Posterior vena cava (tissue), 2 donors: ENCODE data around the gene CCNYL1. TPM values are rescaled to one million over a fixed set of nuclear protein-coding genes. Genes with fewer than 3 reads are reported as not detected.
"Not testable (repeated sequence)": the region's sequence is repeated elsewhere in the genome, so short reads cannot be mapped to it uniquely, and the experiment has no call there.

Experiments
- DNase-seq: peaks from one replicate; pipeline ENCODE4 v3.0.0-alpha.2; 2020; ENCODE audit warnings: low spot score
- intact Hi-C, 2 donors: fragments of 100-400 bp; cut with DNase I; formaldehyde crosslinking; loops; one replicate each; pipeline versions ENCODE4 v1.14.1 to v1.14.2; 2022 to 2023
- total RNA-seq, 2 donors: library from RNA; stranded (reverse); fragmentation: NEBNext Ultra II Directional; extraction: Animal tissue kit (Norgen Biotek cat#: 25700); gene quantifications; one replicate each; pipeline ENCODE4 v1.2.1, GENCODE V29; 2021
- donor health status: DM: yes; HTN: yes; CAD: no.
- donor health status: DM: yes; HTN: yes; CAD: no.

The CCNYL1 gene
- total RNA-seq, 2 donors from 2014 or later, result 17.8 to 34.5 TPM

DNA sequence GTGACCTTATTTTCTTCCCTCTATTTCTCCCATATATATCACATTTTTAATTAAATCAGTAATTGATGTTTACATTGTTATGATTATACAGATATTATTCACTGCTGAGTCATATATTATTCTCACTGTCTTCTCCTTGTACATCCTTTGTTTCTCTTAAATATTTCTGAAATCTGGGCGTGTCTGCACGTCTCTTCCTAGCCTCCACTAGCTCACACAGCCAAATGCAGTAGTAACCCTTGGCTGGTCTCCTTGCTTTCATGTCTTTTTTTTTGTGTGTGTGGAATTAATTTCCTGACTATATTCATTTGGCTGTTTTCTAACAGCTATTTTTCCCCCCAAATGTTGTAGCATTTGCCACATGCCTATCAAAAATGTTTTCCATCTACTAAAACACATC lies 15.8 kb downstream of the CCNYL1 start:
- intact Hi-C loops, result no loop called here

DNA sequence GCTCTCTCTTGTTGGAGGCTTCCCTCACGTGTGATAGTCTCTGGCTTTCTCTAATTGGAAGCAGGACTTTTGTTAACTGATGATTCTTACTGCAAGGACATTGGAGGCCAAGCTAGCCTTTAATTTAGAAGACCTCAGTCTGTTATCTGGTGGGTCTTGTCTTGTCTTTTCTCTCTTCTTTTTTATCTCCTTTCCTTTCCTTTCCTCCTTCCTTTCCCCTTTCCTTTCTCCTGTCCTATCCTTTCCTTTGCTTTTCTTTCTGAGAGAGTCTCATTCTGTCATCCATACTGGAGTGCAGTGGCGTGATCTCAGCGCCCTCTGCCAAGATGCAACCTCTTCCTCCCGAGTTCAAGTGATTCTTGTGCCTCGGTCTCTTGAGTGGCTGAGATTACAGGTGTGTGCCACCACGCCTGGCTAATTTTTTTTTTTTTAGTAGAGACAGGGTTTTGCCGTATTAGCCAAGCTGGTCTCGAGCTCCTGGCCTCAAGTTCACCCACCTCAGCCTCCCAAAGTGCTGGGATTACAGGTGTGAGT lies 18.1 kb downstream of the CCNYL1 start:
- no peak for DNase-seq
- intact Hi-C loops, result no loop called here

More for the DNA sequence above, 15.8 kb downstream of the CCNYL1 start:
- no peak for DNase-seq

DNA sequence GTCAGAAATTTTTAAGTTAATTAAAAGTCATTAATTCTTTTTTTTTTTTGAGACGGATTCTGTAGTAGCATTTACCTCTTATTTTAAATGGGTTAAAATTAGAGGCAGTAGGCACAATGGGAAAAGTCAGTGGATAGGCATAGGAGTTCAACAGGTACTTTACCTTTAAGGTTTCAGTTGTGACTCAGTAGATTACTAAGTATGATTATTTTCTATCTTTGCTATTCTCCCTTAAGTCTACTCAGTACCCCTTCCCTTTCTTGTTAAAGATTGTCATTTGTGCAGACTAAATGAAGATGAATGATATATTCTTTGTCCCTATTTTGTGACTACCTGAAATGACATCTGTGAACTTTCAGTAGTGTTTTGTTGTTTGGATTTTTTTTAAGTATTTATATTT lies 19.7 kb downstream of the CCNYL1 start:
- intact Hi-C loops, result no loop called here
- DNase-seq, result no peak

DNA sequence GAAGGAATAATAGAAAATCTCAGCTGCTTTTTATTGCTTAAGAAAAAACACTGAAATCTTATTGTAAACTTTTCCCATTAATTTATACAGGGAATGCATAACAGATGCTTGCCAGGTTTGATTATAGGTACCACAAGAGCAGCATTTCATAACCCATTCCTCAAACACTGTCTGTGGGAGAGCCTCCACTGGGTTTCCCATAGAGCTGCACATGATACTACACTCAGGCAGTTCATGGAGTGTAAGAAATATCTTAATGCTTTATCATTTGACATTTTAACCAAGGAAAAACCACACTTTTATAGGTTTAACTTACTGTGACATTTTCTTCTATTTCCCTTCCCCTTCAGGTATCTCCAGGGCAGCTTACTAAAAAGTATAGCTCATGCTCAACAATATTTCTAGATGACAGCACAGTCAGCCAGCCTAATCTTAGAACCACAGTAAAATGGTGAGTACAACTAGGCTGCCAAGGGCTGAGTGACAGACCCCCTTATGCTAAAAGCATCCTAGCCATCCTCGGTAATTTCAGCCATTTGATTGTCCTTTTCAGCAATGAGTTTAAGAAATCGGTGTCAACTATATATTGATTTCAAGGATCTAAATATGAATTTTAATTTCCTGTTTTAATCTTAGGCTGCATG lies 22.3 kb downstream of the CCNYL1 start:
- intact Hi-C loops, result no loop called here
- DNase-seq, result no peak

DNA sequence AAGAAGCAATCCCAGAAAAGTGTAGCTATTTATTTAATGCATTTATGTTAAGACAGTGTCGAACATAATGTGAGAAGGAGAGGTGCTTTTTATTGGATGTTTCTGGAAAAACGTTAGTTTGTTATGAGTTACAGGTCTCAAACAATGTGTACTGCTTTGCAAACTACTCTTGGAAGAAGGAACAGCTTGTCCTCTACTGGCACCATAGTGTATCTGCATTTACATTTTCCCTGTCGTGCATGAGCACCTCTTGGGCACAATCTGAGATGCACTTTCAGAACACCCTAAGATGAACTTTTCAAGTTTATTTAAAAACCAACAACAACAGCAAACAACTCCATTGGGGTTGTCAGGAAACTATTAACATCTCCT lies 22.8 kb downstream of the CCNYL1 start:
- intact Hi-C loops, result no loop called here
- no peak for DNase-seq

DNA sequence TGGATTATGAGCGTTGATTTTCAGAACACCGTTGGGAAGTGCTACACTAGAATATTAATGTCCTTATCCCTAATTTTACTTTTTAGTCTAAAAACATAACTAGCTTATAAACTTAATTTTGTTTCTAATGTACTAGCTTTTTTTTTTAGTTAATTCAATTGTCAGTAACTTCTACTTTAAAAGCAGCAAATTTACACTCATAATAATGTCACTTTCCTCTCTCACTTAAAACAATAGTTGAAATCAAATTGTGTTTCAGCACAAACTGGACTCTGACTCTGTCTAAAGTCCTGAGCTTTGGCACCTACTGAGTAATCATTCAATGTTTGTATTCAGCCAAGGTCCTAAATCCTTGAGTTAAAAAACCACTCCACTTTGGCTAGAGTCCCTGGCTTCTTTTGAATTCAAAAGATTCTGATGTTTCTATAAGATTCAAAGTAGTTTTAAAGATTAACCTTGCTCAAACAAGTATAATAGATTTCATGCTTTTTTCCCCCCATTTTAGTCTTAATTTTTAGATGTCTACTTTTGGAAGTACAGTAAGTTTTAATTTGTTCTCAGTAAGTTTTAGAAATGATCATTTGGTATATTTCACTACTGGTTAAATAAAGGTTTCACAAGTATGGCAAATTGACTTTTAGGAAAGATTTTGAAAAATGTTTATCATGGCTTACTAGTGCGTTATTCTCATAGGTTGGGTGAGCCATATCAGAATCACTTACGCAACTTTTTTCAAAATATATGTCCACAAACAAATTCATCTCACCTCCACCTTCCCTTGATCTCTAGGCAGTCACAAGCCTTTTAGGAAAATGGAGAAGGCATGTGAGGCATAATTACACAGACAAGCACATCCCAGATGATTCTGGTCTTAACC lies 23.4 kb downstream of the CCNYL1 start:
- intact Hi-C loops, result no loop called here
- no peak for DNase-seq

DNA sequence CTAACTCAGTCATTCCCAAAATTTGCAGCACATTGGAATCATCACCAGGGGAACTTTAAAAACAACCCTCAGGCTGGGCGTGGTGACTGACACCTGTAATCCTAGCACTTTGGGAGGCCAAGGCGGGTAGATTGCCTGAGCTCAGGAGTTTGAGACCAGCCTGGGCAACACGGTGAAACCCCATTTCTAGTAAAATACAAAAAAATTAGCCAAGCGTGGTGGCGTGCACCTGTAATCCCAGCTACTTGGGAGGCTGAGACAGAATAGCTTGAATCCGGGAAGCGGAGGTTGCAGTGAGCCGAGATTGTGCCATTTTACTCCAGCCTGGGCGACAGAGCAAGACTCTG lies 24.0 kb downstream of the CCNYL1 start:
- DNase-seq, intact Hi-C loops: not testable (repeated sequence)

DNA sequence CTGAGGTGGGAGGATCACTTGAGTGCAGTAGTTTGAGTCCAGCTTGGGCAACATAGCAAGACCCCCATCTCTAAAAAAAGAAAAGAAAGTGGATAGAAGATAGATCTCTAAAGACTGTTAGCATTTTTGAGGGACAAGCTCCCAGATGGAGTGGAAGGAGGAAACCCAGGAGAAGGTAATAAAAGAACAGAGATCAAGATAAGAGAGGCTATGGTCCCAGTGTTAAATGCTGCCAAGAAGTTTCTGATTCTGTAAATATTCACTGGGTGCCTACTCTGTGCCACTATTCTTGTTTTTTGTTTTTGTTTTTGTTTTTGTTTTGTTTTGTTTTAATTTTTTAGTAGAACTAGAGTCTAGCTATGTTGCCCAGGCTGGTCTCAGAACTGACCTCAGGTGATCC lies 32.1 kb downstream of the CCNYL1 start:
- DNase-seq, result no peak
- intact Hi-C loops, result loop anchor here in 1 of 2 donors (10.0 kb wide), 1 partner anchor 331 kb away; no protein-coding TSS in a partner anchor

DNA sequence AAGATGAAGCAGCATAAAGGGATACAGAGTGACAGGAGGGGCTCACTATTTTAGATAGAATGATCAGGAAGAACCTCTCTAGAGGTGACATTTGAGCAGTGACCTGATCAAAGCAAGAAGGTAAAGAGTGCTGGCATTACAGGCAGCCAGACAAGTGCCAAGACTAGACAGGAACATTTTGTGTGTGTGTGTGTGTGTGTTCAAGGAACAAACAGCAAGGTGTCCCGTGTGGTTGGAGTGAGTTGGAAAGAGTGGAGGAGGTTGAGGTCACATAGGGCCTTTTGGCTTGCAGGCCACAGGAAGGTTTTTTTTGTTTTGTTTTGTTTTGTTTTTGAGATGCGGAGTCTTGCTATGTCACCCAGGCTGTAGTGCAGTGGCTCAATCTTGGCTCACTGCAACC lies 32.6 kb downstream of the CCNYL1 start:
- intact Hi-C loops, result loop anchor here in 1 of 2 donors (10.0 kb wide), 1 partner anchor 331 kb away; no protein-coding TSS in a partner anchor
- no peak for DNase-seq

DNA sequence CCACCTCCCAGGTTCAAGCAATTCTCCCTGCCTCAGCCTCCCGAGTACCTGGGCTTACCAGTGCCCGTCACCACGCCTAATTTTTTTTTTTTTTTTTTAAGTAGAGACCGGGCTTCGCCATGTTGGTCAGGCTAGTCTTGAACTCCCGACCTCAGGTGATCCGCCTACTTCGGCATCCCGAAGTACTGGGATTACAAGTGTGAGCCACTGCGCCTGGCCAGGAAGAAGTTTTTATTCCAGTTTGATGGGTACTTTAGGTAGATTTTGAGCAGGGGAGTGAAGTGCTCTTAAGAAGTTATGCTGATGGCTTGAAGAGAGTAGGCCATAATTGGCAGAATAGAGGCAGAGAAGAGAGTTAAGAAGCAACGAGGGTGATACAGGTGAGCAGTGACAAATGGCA lies 33.0 kb downstream of the CCNYL1 start:
- intact Hi-C loops, result loop anchor here in 1 of 2 donors (10.0 kb wide), 1 partner anchor 330 kb away; no protein-coding TSS in a partner anchor

DNA sequence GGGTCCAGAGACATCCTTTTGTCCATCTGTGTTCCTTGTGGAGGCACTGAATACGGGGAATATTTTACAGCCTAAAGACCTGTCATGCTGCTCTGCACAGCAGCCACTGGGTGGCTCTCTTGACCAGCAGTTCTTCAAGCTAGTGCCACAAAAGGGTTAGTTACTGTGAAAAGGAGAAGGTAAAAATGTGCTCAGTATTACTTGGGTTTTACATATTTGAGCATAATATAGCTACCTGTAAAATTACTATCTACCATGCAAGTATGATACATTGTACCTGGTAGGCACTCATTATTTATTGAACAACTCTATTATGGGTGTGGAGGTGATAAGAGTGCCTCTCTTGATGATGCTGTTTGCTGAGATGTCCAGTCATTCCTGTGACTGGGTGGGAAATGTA lies 34.7 kb downstream of the CCNYL1 start:
- no peak for DNase-seq
- intact Hi-C loops, result loop anchor here in 1 of 2 donors (10.0 kb wide), 1 partner anchor 329 kb away; no protein-coding TSS in a partner anchor

More for the DNA sequence above, 33.0 kb downstream of the CCNYL1 start:
- DNase-seq, result no peak

DNA sequence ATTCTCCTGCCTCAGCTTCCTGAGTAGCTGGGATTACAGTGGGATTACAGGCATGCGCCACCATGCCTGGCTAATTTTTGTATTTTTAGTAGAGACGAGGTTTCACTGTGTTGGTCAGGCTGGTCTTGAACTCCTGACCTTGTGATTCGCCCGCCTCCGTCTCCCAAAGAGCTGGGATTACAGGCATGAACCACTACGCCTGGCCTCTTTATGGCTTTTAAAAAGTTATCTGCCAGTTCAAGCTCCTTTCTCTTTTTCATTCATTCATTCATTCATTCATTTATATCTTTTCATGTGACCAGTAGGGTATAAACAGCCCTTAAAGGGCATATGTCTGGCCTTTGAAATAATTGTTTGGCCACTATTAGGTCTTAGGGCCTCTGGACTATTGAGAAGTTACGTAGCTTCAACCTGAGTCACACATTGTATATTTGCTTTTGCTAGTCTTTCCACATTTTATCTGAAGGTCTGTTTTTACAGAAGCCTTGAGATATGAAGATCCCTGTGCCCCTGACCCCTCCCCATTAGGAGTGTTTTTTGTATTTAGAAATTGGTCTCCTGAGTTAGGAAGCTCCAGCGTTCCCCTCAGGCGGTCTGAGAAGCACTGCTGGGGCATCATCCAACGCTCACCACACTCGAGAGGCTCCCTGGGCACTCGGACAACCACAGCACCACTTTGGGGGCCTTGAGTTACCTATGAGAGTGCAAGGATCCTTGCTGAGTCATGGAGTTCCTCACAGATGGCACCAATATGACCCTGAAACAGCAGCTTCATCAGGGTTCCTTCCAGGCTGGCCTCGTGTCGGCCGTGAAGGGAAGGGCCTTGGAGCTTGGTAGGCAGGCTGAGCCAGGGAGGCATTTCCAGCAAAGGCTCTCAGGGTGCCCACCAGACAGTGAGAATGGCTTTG lies 36.5 kb downstream of the CCNYL1 start:
- intact Hi-C loops, result loop anchor here in 1 of 2 donors (10.0 kb wide), 1 partner anchor 327 kb away; no protein-coding TSS in a partner anchor
- no peak for DNase-seq

DNA sequence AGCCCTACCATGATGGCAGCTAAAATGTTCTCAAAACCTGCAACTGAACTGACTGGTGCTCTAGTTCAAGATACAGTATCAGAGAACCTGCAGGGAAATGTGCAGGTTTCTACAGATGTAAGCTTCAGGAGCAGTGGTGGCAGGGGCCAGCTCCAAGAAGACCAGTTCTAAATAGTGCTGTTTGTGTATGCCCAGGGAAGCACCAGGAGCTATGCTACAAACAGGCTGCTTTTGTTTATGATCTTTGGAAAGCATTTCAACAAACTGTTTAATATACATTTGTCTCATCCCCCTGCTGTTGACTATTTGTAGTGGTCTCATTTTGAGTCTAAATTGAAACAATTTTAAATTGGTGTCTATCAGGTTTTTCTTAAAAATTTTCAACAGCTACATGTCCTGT lies 37.6 kb downstream of the CCNYL1 start:
- intact Hi-C loops, result loop anchor here in 1 of 2 donors (10.0 kb wide), 1 partner anchor 326 kb away; no protein-coding TSS in a partner anchor
- DNase-seq, result no peak

DNA sequence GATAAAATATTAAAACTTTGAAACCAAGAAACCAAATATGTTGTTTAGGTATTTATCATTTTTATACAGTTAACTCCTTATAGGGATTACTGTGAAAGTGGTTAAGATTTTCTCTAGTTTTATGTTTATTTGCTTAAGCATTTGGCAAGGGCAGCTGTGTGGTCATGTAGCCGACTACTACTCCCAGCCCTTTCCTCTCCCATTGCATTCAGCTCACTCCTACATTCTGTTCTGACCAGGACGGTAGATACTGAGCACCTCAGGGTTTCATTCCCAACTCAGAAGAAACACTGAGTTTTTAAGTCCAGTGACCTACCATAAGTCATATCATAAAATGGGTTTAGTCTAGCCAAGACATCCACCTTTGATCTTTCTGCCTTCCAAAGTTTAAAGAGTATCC lies 38.4 kb downstream of the CCNYL1 start:
- intact Hi-C loops, result loop anchor here in 1 of 2 donors (10.0 kb wide), 1 partner anchor 325 kb away; no protein-coding TSS in a partner anchor
- DNase-seq, result no peak

DNA sequence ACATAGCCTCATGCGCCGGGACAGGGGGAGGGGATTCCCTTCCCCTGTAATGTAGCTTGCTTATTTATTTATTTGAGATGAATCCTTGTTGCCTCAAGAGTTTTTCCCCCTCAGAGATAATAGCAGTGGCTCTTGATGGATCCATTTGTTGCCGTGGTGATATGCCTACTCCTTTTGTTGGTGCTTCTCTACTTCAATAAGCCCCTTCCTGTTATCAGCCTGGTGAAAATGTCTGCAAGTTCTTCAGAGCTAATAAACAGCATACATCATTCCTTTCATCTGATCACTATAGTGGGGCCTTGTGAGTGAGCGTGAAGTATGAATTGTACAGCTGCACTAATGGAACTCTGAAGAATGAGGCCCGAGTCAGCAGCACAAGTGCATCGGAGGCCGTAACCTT lies 38.9 kb downstream of the CCNYL1 start:
- DNase-seq, result no peak
- intact Hi-C loops, result no loop called here

DNA sequence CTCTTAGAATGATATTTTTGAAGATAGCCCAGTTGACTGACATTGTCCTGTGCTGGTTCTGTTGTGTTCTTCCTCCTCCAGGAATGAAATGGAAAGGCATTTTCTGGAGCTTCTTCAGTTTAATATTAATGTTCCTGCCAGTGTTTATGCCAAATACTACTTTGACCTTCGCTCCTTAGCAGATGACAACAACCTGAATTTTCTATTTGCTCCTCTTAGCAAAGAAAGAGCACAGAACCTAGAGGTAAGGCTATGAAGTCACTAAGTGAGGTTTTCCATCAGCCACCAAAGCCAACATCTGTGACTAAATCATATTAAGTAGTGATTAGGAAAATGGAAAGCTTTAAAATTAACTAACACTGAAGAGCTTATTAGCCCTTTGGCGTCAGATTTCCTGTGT lies 39.4 kb downstream of the CCNYL1 start:
- intact Hi-C loops, result no loop called here
- DNase-seq, result no peak

DNA sequence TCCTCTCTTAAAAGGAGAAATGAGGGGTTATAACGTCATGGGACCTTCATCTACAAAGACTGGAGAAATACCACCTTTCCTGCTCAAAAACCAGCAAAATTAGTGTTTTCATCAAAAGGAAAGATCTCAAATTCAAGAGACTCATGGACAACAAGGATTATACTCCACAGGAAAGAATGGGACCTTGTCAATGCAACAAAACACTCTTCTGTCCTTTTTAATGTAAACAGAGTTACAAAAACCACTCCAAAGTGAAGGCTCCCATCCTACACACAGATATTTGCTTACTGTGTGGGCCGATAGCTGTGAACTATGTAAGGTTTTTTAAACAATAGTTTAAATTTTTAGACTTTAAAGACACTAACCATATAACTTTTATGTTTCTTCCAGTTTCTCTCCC lies 42.2 kb downstream of the CCNYL1 start:
- DNase-seq, intact Hi-C loops: not testable (repeated sequence)

DNA sequence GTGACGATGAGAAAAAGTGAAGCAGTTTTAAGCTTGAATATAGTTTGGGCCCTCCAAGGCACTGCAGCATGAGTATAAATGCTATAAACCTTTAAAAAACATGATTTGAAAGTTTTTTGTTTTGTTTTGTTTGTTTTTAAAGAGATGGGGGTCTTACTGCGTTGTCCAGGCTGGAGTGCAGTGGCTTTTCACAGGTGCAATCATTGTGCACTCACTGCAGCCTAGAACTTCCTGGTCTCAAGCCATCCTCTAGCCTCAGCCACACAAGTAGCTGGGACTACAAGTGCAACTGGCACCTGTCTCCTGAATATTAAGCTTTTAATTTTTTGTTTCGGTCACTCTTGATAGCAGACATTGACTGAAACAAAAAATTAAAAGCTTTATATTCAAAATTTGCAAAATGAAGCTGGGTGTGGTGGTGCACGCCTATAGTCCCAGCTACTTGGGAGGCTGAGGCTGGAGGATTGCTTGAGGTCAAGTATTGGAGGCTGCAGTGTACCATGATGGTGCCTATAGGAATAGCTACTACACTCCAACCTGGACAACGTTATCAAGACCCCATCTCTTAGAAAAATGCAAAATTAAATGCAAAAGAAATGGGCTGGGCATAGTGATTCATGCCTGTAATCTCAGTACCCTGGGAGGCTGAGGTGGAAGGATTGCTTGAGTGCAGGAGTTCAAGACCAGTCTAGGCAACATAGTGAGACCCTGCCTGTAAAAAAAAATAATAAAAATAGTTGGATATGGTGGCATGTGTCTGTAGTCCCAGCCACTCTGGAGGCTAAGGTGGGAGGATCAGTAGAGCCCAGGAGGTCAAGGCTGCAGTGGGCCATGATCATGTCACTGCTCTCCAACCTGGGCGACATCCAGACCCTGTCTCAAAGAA lies 43.3 kb downstream of the CCNYL1 start:
- no peak for DNase-seq
- intact Hi-C loops, result no loop called here
